HepG2 (cell line): ENCODE results near the gene FDPS. TPM values are rescaled to one million over a fixed set of nuclear protein-coding genes. Genes with fewer than 3 reads are reported as not detected.
A peak's percentile ranks its signal among the peaks of the same experiment; 100 is the strongest.

Source experiments
- ATAC-seq: fragments of 200-7000 bp; cut with Tn5 transposase; 3 replicates; pipeline ENCODE4 v1.9.1; 2020; ENCODE audit warnings: mild to moderate bottlenecking, moderate library complexity
- BruUV-seq: library from RNA; stranded (reverse); fragments of 400-500 nt; replicated peaks from 2 replicates; lab custom pipeline; 2021; lab: Mats Ljungman, UMichigan
- CTCF ChIA-PET: fragments of 300-600 bp; formaldehyde crosslinking; extraction: SDS; loops from one replicate; lab custom pipeline; 2021; ENCODE audit warnings: low total read pairs, inconsistent platforms, low intra/inter-chr PET ratio; lab: Yijun Ruan, JAX
- POLR2A ChIA-PET: fragments of 350-600 bp; sonication (Branson Sonifier 250); formaldehyde crosslinking; loops from one replicate; lab custom pipeline; 2020; ENCODE audit warnings: antibody characterized with exemption, inconsistent platforms; lab: Yijun Ruan, JAX
- DNase-seq: peaks from one replicate; pipeline ENCODE4 v3.0.0-alpha.2; 2015; ENCODE audit warnings: low spot score
- FAIRE-seq: peaks from 3 replicates; lab custom pipeline; 2011; peaks lifted over from hg19 to GRCh38; lab: Jason Lieb, UNC
- H2AFZ ChIP-seq: one replicate; pipeline ENCODE4 v1.6.1; 2011; ENCODE audit warnings: low read length, inconsistent platforms
- H3K27ac ChIP-seq: fragments of 300-600 bp; 3 replicates; pipeline ENCODE4 v1.8.0; 2011; ENCODE audit warnings: mixed run types, mild to moderate bottlenecking, mixed read lengths, low read length, inconsistent platforms; ENCODE audit not compliant: insufficient read depth; ENCODE audit errors: extremely low read length
- H3K27me3 ChIP-seq, 2 experiments: fragments of 200-600 bp in 1 of 2; 2 replicates in 1 of 2; 3 replicates in 1 of 2; pipeline versions ENCODE4 v1.6.0 to v1.8.0; 2011; ENCODE audit warnings: low read length in 2 of 2, mild to moderate bottlenecking in 2 of 2, moderate library complexity in 2 of 2, inconsistent platforms in 1 of 2; ENCODE audit not compliant: insufficient read depth in 2 of 2, control insufficient read depth in 1 of 2
- H3K36me3 ChIP-seq, 2 experiments: fragments of 200-600 bp in 1 of 2; replicated peaks in 1 of 2; 2 replicates in 1 of 2; 3 replicates in 1 of 2; pipeline versions ENCODE4 v1.5.1 to v1.8.0; 2011; ENCODE audit warnings: low read length in 2 of 2, inconsistent platforms in 1 of 2; ENCODE audit not compliant: insufficient read depth in 2 of 2, control insufficient read depth in 1 of 2
- H3K4me1 ChIP-seq: 2 replicates; pipeline ENCODE4 v1.5.1; 2012; ENCODE audit warnings: low read length, inconsistent platforms; ENCODE audit not compliant: insufficient read depth
- H3K4me2 ChIP-seq: 2 replicates; pipeline ENCODE4 v1.6.0; 2011; ENCODE audit warnings: low read depth, low read length, inconsistent platforms
- H3K4me3 ChIP-seq, 3 experiments: fragments of 200-600 bp in 1 of 3; sonication (generic), shearing (Covaris generic) in 1 of 3; replicated peaks in 1 of 3; 2 replicates each; pipeline ENCODE4 v1.5.1; 2011 to 2016; ENCODE audit warnings: low read length in 3 of 3, inconsistent platforms in 2 of 3, low read depth in 2 of 3, mild to moderate bottlenecking in 2 of 3, control low read depth in 1 of 3, mixed read lengths in 1 of 3; ENCODE audit not compliant: insufficient read depth in 1 of 3
- H3K79me2 ChIP-seq: one replicate; pipeline ENCODE4 v1.6.1; 2011; ENCODE audit warnings: low read length, inconsistent platforms; ENCODE audit not compliant: insufficient read depth
- H3K9ac ChIP-seq: 2 replicates; pipeline ENCODE4 v1.6.0; 2011; ENCODE audit warnings: mild to moderate bottlenecking, low read depth, low read length, inconsistent platforms; ENCODE audit not compliant: insufficient read depth
- H3K9me3 ChIP-seq: 2 replicates; pipeline ENCODE4 v1.5.1; 2012; ENCODE audit warnings: mild to moderate bottlenecking, low read length
- H4K20me1 ChIP-seq: 2 replicates; pipeline ENCODE4 v1.6.0; 2011; ENCODE audit warnings: inconsistent platforms, mild to moderate bottlenecking, low read length, moderate library complexity; ENCODE audit not compliant: insufficient read depth
- BCL6 ChIP-seq: IDR thresholded peaks from 2 replicates; pipeline ENCODE4 v1.6.1; 2016; ENCODE audit warnings: missing genetic modification reagents, missing compliant biosample characterization
- CEBPG ChIP-seq: IDR thresholded peaks from 2 replicates; pipeline ENCODE4 v1.6.1; 2016
- ELF4 ChIP-seq: sonication (generic); formaldehyde crosslinking; IDR thresholded peaks from 2 replicates; pipeline ENCODE4 v1.5.0; 2020; ENCODE audit warnings: missing genetic modification reagents, mild to moderate bottlenecking, moderate library complexity, borderline replicate concordance
- HDAC1 ChIP-seq: sonication (generic); formaldehyde crosslinking; IDR thresholded peaks from 2 replicates; pipeline ENCODE4 v1.5.1; 2020; ENCODE audit warnings: mild to moderate bottlenecking, missing genetic modification reagents
- NCOA1 ChIP-seq: sonication (generic); formaldehyde crosslinking; IDR thresholded peaks from 2 replicates; pipeline ENCODE4 v1.9.0; 2021; ENCODE audit warnings: missing genetic modification reagents
- SATB2 ChIP-seq: sonication (generic); formaldehyde crosslinking; IDR thresholded peaks from 2 replicates; pipeline ENCODE4 v1.5.0; 2020; ENCODE audit warnings: missing genetic modification reagents
- SNAPC5 ChIP-seq: sonication (generic); formaldehyde crosslinking; IDR thresholded peaks from 2 replicates; pipeline ENCODE4 v1.8.1; 2023; ENCODE audit warnings: mild to moderate bottlenecking, missing genetic modification reagents, borderline replicate concordance
- TFDP2 ChIP-seq: sonication (generic); formaldehyde crosslinking; IDR thresholded peaks from 2 replicates; pipeline ENCODE4 v1.4.0; 2020; ENCODE audit warnings: missing genetic modification reagents
- ZNF432 ChIP-seq: sonication (generic); formaldehyde crosslinking; IDR thresholded peaks from 2 replicates; pipeline ENCODE4 v1.5.0; 2020; ENCODE audit warnings: missing genetic modification reagents, mild to moderate bottlenecking, borderline replicate concordance
- ZNF468 ChIP-seq: sonication (generic); formaldehyde crosslinking; IDR thresholded peaks from 2 replicates; pipeline ENCODE4 v1.8.0; 2022; ENCODE audit warnings: mild to moderate bottlenecking, moderate library complexity, missing genetic modification reagents
- ZNF576 ChIP-seq: sonication (generic); formaldehyde crosslinking; IDR thresholded peaks from 2 replicates; pipeline ENCODE4 v1.4.0; 2020; ENCODE audit warnings: mild to moderate bottlenecking, missing genetic modification reagents
- ZNF724P ChIP-seq: sonication (generic); formaldehyde crosslinking; IDR thresholded peaks from 2 replicates; pipeline ENCODE4 v1.8.0; 2022; ENCODE audit warnings: missing genetic modification reagents, borderline replicate concordance
- ZNF775 ChIP-seq: sonication (generic); formaldehyde crosslinking; IDR thresholded peaks from 2 replicates; pipeline ENCODE4 v1.4.0; 2020; ENCODE audit warnings: missing genetic modification reagents, mild to moderate bottlenecking, moderate library complexity, borderline replicate concordance
- ZNF776 ChIP-seq: sonication (generic); formaldehyde crosslinking; IDR thresholded peaks from 2 replicates; pipeline ENCODE4 v1.4.0; 2020; ENCODE audit warnings: mild to moderate bottlenecking, missing genetic modification reagents
- WGBS: methylation state at CpG from one replicate; pipeline ENCODE4 v1.1.6; 2017; ENCODE audit warnings: low lambda C conversion rate; 5-methylcytosine and 5-hydroxymethylcytosine counted together
- in situ Hi-C: cut with HindIII; loops from 2 replicates; pipeline ENCODE4 v1.10.0; 2017; ENCODE audit warnings: low pct_unique_long_range_greater_than_20kb; ENCODE audit not compliant: extremely low pct_ligation_motif_present
- intact Hi-C: fragments of 100-400 bp; cut with micrococcal nuclease; formaldehyde crosslinking; loops from one replicate; pipeline ENCODE4 v1.10.0; 2022; ENCODE audit not compliant: unreplicated experiment
- polyA plus RNA-seq, 8 experiments: library from polyadenylated mRNA; depleted of rRNA in 3 of 8; stranded (reverse) in 7 of 8; unstranded in 1 of 8; fragments of >200 nt; fragmentation: Illumina TruSeq in 4 of 8; extraction: Trizol in 4 of 8; gene quantifications; 2 replicates each; pipeline versions ENCODE4 v1.2.1 to v1.2.3, GENCODE V29; 2011 to 2016; ENCODE audit warnings: low read depth in 4 of 8, missing spikeins in 1 of 8, mixed read lengths in 1 of 8; ENCODE audit not compliant: insufficient read depth in 1 of 8
- total RNA-seq, 5 experiments: library from RNA; depleted of rRNA; stranded (reverse); fragments of >200 nt; fragmentation: Illumina TruSeq; extraction: Trizol; gene quantifications; 2 replicates each; pipeline ENCODE4 v1.2.3, GENCODE V29; 2016; ENCODE audit warnings: low read depth in 1 of 5

FDPS gene
- total and polyA plus RNA-seq, 2 of the 13 experiments (the other 11 are each of a cell fraction or from before 2014, with no cell fraction given), result 264 to 519 TPM

GRCh38 chr1:155325603-155325893 is 16.9 kb downstream of the FDPS start:
- H3K27me3 ChIP-seq, result no peaks in the 10 kb centered on the region; a peak in 1 of 5 replicates
- TF ChIP-seq ZNF724P (CRISPR knock-in tag) (0 out of 2 replicates have a peak, but pooled peaks have one; percentile 25), ZNF776 (CRISPR knock-in tag) (0 out of 2 replicates have a peak, but pooled peaks have one; percentile 7), HDAC1 (CRISPR knock-in tag) (no peak), CEBPG (CRISPR knock-in tag) (no peak)
- FAIRE-seq, result no peak
- POLR2A ChIA-PET, result interaction anchor here (3.5 kb wide), 1 partner anchor 74 kb away, joined by 24 read pairs; no protein-coding TSS in a partner anchor
- H3K9ac ChIP-seq, result peak overlapping the region; percentile 69
- DNase-seq, result no peak
- H3K9me3 ChIP-seq, result no peaks in the 10 kb centered on the region
- H3K36me3 ChIP-seq, result peaks cover 2 to 25% of the 10 kb centered on the region in 2 experiments; a peak in 4 of 5 replicates
- ATAC-seq, result no peak
- H3K4me1 ChIP-seq, result peaks cover 36% of the 10 kb centered on the region
- H2AFZ ChIP-seq, result no peak overlapping the region
- no peaks in the 10 kb centered on the region; the same call in none of the 2 replicates for H4K20me1 ChIP-seq
- WGBS, result 85% methylated on average over 5 of the region's 6 CpGs
- in situ Hi-C loops, result no loop called here
- intact Hi-C loops, result no loop called here
- CTCF ChIA-PET, result interaction anchor here (4.5 kb wide), 1 partner anchor 74 kb away, joined by 71 read pairs; no protein-coding TSS in a partner anchor
- peaks cover 5% of the 10 kb centered on the region for H3K79me2 ChIP-seq
- peak overlapping the region; percentile 79 for H3K4me2 ChIP-seq
- BruUV-seq, result no TSS peak
- H3K4me3 ChIP-seq, result peak overlapping the region in 2 of 3 experiments; percentile 80 to 81; a peak in 3 of 6 replicates
- H3K27ac ChIP-seq, result no peak overlapping the region

- H2AFZ ChIP-seq, result no peak overlapping the region
- ChIA-PET POLR2A (no interaction called here), CTCF (interaction anchor here (4.5 kb wide), 1 partner anchor 75 kb away, joined by 71 read pairs; no protein-coding TSS in a partner anchor)
- in situ Hi-C loops (no loop called here), intact Hi-C loops (no loop called here)
- peak overlapping the region; percentile 79 for H3K4me2 ChIP-seq
- FAIRE-seq (no peak), DNase-seq (no peak), ATAC-seq (no peak)
- H3K27ac ChIP-seq, result no peak overlapping the region
- WGBS, result 97% methylated on average over 6 of the region's 6 CpGs
- no peak overlapping the region for H3K4me3 ChIP-seq
- H3K27me3 ChIP-seq, result no peaks in the 10 kb centered on the region; a peak in 1 of 5 replicates
- peaks cover 5% of the 10 kb centered on the region for H3K79me2 ChIP-seq
- H4K20me1 ChIP-seq, result no peaks in the 10 kb centered on the region; the same call in none of the 2 replicates
- H3K36me3 ChIP-seq, result peaks cover 2 to 30% of the 10 kb centered on the region in 2 experiments; a peak in 4 of 5 replicates
- H3K9me3 ChIP-seq, result no peaks in the 10 kb centered on the region
- peaks cover 36% of the 10 kb centered on the region for H3K4me1 ChIP-seq
- BruUV-seq, result no TSS peak
- H3K9ac ChIP-seq, result peak overlapping the region; percentile 69; the same call in 1 of the 2 replicates
- no peak for TF ChIP-seq TFDP2 (CRISPR knock-in tag)
- TF ChIP-seq SATB2 (CRISPR knock-in tag), result no peak
- TF ChIP-seq BCL6 (CRISPR knock-in tag), result no peak
- no peak for TF ChIP-seq ZNF432 (CRISPR knock-in tag)
- no peak for TF ChIP-seq ZNF576 (CRISPR knock-in tag)
- no peak for TF ChIP-seq NCOA1 (CRISPR knock-in tag)
- TF ChIP-seq SNAPC5, result no peak
- TF ChIP-seq ELF4 (CRISPR knock-in tag), result no peak
- no peak for TF ChIP-seq ZNF775
- TF ChIP-seq ZNF468 (CRISPR knock-in tag), result no peak
Measured at GRCh38 chr1:155326020-155326526, 17.4 kb downstream of the FDPS start.
